Astrocyte of the spinal cord (primary cell): ENCODE measurements around the gene SH2B3.

Source experiments
- DNase-seq: peaks from one replicate; pipeline ENCODE4 v3.0.0; 2011; ENCODE audit warnings: low read depth, low spot score
- H3K4me3 ChIP-seq: 2 replicates; pipeline ENCODE4 v1.5.1; 2011; ENCODE audit warnings: low read depth, mild to moderate bottlenecking, low read length, moderate library complexity
- in situ Hi-C: cut with HindIII; loops from 2 replicates; pipeline ENCODE4 v1.10.0; 2017; ENCODE audit warnings: low sequenced_read_pairs
- TF ChIP-seq, protein P1 (sequence below): IDR thresholded peaks from 2 replicates; pipeline ENCODE4 v1.5.1; 2012; ENCODE audit warnings: low read depth, mild to moderate bottlenecking, low read length, inconsistent platforms

SH2B3 gene

DNA sequence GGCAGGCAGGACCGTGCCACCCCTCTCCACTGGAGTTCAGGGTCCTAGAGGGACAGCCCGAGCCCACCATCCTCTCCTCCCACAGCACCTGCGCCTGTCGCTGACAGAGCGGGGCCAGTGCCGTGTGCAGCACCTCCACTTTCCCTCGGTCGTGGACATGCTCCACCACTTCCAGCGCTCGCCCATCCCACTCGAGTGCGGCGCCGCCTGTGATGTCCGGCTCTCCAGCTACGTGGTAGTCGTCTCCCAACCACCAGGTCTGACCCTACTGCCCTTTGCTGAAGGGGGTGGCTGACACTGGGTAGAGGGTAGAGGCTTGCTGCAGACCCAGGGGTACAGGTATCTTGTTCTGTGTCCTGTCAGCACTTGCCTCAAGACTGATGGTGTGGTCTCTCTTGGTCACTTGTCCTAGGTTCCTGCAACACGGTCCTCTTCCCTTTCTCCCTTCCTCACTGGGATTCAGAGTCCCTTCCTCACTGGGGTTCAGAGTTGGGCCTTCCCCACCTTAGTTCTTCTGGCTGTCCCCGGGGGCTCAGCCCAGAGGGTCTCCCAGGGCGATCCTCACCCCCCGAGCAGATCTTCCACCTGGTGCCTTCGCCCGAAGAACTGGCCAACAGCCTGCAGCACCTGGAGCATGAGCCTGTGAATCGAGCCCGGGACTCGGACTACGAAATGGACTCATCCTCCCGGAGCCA, 42.0 kb downstream of the SH2B3 start:
- in situ Hi-C loops = no loop called here
- TF ChIP-seq, protein P1, sequence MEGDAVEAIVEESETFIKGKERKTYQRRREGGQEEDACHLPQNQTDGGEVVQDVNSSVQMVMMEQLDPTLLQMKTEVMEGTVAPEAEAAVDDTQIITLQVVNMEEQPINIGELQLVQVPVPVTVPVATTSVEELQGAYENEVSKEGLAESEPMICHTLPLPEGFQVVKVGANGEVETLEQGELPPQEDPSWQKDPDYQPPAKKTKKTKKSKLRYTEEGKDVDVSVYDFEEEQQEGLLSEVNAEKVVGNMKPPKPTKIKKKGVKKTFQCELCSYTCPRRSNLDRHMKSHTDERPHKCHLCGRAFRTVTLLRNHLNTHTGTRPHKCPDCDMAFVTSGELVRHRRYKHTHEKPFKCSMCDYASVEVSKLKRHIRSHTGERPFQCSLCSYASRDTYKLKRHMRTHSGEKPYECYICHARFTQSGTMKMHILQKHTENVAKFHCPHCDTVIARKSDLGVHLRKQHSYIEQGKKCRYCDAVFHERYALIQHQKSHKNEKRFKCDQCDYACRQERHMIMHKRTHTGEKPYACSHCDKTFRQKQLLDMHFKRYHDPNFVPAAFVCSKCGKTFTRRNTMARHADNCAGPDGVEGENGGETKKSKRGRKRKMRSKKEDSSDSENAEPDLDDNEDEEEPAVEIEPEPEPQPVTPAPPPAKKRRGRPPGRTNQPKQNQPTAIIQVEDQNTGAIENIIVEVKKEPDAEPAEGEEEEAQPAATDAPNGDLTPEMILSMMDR = no peak
- H3K4me3 ChIP-seq = no peak overlapping the region
- DNase-seq = no peak

DNA sequence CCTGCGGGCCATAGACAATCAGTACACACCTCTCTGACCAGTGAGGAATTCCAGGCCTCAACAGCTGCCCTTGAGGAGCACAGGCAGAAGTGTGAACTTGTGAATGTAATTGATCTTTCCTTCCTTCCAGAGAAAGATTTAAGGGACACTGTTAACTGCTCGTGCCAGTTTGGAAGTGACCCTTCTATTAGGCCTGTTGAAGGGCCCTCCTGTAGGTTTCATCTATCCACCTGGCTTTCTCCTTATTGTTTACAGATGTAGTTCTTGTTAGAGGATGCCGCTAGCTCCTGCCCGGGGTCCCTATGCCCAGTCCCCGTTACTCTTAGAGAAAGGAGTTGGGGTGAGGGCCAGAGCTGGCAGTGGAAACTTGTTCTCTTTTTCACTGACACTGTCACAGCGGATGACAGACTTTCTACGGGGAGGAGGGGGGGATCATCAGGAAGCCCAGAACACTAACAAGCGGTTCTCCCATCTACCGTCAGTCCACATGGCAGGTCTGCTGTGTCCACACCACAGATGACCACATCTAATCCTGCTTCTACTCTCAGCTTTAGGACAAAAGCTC, 42.6 kb downstream of the SH2B3 start:
- in situ Hi-C loops = no loop called here
- H3K4me3 ChIP-seq = no peak overlapping the region
- TF ChIP-seq, protein P1 = no peak
- DNase-seq = no peak

DNA sequence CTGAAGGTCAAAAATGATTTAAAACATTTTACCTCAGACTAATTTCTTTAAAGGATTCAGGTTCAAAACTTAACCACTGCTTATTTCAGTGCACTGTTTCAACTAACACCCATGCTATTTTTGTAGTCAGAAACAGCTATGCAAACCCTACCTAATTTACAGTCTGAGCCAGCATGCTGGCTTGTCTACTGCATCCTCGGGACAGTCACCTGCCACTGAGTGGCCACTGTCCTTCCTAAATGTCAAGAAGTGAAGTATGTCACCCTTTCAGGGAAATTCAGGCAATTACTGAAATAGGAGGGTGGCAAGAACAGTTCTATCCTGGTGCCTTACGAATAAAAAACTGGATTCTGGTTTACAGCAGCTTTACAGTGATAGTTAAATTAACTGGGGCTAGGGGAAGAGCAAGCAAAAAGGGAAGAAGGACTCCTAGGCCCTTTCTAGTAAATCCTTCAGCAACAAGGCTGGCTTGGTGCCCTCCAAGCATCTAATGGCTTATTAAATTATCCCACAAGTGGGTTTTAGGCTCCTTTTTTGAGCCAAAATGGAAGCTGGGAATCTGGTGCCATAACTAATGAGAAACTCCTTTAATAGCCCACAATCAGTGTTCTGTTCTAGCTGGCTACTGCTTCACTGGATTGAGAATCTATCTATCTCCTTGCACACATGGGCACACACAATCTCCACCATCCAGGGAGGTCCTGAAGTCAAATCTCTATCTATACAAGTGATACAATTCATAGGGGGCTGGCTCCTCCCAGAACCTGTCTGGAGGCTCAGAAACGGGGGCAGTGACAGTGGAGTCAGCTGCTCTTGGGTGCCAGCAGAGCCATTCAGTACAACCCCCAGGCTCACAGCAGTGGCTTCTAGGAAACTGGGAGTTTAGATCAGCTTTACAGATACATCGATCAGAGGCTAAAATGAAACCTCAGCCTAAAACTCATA, 43.4 kb downstream of the SH2B3 start:
- TF ChIP-seq, protein P1 = no peak
- DNase-seq = no peak
- in situ Hi-C loops = no loop called here
- no peak overlapping the region for H3K4me3 ChIP-seq

DNA sequence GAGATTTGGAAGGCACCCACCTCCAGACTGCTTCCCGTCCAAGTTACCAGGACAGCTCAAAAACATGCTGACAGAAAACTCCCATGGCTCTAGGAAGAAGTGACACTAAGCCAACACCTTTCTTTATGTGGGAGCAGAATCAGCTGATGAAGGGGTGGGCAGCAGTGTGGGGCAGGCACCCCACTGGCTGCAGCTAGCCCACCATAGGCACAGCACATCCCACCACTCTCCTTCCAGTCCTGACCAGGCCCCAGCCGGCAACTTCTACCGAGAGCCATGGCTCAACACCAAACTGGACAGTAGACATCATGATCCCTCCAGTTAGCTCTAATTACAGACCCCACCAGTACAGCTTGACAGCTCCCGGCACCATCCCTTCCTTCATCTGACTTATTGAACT, 45.0 kb downstream of the SH2B3 start:
- H3K4me3 ChIP-seq = no peak overlapping the region
- TF ChIP-seq, protein P1 = no peak
- DNase-seq = no peak
- in situ Hi-C loops = no loop called here

DNA sequence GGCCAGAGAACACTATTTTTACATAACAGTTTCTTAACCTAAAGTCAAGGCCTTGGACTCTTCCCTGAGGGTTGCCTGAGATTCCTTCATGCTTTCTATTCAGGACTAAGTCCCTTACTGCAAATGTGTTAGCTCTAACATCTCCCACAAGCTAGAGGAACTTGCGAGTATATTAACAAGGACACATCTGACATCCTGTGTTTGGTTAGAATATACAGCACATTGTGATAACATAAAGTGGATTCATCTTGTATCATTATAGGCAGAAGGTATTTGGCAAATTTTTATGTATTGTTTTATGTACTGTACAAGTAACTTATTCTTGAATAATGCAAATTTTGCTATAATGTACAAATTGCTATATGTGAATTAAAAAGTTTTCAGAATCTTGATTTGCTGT, 45.5 kb downstream of the SH2B3 start:
- DNase-seq = no peak
- in situ Hi-C loops = no loop called here
- no peak overlapping the region for H3K4me3 ChIP-seq
- TF ChIP-seq, protein P1 = no peak

DNA sequence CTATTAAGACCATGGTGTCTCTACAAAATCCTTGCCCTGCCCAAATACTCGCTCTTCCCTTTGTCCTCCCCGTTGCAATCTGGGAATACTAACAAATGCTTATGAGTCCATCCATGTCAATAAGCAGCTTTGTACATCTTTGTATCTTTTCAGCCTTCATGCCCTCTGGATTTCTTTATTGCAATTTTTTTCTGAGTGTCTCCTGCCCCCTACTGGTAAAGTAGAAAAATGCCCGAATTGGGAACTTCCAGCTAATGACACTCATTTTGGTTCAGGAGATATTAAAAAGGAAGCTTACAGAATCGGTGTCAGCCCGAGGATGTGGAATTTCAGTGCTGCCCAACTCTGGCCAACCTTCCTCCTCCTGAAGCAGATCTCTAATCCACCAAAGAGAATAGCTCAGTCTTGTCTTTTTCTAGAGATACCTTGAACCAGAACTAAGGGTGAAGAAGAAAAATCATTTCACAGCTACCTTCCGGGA, 46.0 kb downstream of the SH2B3 start:
- TF ChIP-seq, protein P1 = peak; percentile 73
- in situ Hi-C loops = no loop called here
- DNase-seq = peak; percentile 62
- H3K4me3 ChIP-seq = no peak overlapping the region
